ENCODE results near the gene LSM3.
"Not testable (repeated sequence)": the region's sequence is repeated elsewhere in the genome, so short reads cannot be mapped to it uniquely, and the experiment has no call there.

Gene LSM3

GRCh38 chr3:14221902-14222301 lies 43.3 kb downstream of the LSM3 start:
- no peak for DNase-seq (ENCODE audit: low read depth)

GRCh38 chr3:14222457-14222856 lies 43.8 kb downstream of the LSM3 start:
- DNase-seq (ENCODE audit: low read depth): no peak

- peak; percentile 49 for DNase-seq (ENCODE audit: low read depth)
These were observed 44.4 kb downstream of the LSM3 start for GRCh38 chr3:14222900-14223594.

- DNase-seq (ENCODE audit: low read depth): no peak
These were observed 45.0 kb downstream of the LSM3 start for GRCh38 chr3:14223595-14223994.

GRCh38 chr3:14224895-14225294 lies 46.3 kb downstream of the LSM3 start:
- peak; percentile 89 for DNase-seq (ENCODE audit: low read depth)

- DNase-seq (ENCODE audit: low read depth): no peak
These were observed 46.8 kb downstream of the LSM3 start for GRCh38 chr3:14225421-14225820.

- DNase-seq (ENCODE audit: low read depth): not testable (repeated sequence)
These were observed 47.7 kb downstream of the LSM3 start for GRCh38 chr3:14226351-14226750.

- DNase-seq (ENCODE audit: low read depth): peak; percentile 44
These were observed 49.2 kb downstream of the LSM3 start for GRCh38 chr3:14227856-14228255.

- DNase-seq (ENCODE audit: low read depth): peak; percentile 64
These were observed 50.3 kb downstream of the LSM3 start for GRCh38 chr3:14228681-14229470.

- DNase-seq (ENCODE audit: low read depth): not testable (repeated sequence)
These were observed 51.1 kb downstream of the LSM3 start for GRCh38 chr3:14229695-14230094.

GRCh38 chr3:14230729-14231128 lies 52.1 kb downstream of the LSM3 start:
- no peak for DNase-seq (ENCODE audit: low read depth)

GRCh38 chr3:14231145-14231990 lies 52.8 kb downstream of the LSM3 start:
- no peak for DNase-seq (ENCODE audit: low read depth)

GRCh38 chr3:14231998-14232501 lies 53.4 kb downstream of the LSM3 start:
- peak; percentile 88 for DNase-seq (ENCODE audit: low read depth)

GRCh38 chr3:14234251-14235002 lies 55.8 kb downstream of the LSM3 start:
- DNase-seq (ENCODE audit: low read depth): no peak

GRCh38 chr3:14235003-14235911 lies 56.6 kb downstream of the LSM3 start:
- DNase-seq (ENCODE audit: low read depth): no peak

GRCh38 chr3:14235912-14236295 lies 57.3 kb downstream of the LSM3 start:
- DNase-seq (ENCODE audit: low read depth): no peak

GRCh38 chr3:14236902-14237301 lies 58.3 kb downstream of the LSM3 start:
- DNase-seq (ENCODE audit: low read depth): no peak

- no peak for DNase-seq (ENCODE audit: low read depth)
These were observed 58.8 kb downstream of the LSM3 start for GRCh38 chr3:14237457-14237856.

GRCh38 chr3:14238356-14238755 lies 59.7 kb downstream of the LSM3 start:
- no peak for DNase-seq (ENCODE audit: low read depth)

- DNase-seq (ENCODE audit: low read depth): no peak
These were observed 60.3 kb downstream of the LSM3 start for GRCh38 chr3:14238930-14239329.

- no peak for DNase-seq (ENCODE audit: low read depth)
These were observed 61.3 kb downstream of the LSM3 start for GRCh38 chr3:14239940-14240339.

Data from EH (cell line).